ENCODE results near the gene RAN.

RAN gene

DNA sequence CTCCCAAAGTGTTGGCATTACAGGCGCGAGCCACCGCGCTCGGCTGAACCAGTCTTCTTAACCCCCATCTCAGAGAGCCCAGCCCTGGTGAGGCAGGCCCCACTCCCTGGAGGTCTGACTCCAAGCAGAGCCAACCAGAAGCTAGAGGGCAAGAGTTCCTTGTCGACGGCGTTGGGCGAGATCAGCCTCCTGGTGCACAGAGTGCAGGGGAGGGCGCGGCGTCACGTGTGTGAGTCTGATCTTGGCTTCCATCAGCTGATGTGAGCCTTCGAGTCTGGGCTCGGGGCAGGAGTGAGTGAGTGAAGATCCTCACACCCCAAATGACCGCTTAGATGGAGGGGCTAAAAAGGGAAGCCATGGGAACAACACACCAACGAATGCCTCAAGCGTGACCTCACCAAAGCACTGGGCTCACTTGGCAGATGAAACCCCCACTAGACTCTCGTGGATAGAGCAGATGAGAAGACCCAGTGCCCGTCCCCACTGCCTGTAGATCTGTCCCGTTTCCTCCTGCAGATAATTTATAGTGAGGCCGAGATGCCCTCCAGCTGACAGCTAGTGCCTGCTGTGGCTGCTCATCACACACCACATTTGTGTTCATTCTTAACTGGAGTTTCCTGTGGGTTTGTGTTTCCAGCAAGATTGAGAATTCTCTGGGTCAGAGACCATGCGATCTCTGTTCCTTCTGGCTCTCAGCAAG lies 53.2 kb downstream of the RAN start:
- Histone ChIP-seq H3K9ac (ENCODE audit: low read depth in 1 of 2, low read length in 2 of 2) (no peak overlapping the region), H3K27ac (ENCODE audit: low read depth, low read length) (no peak overlapping the region), H3K36me3 (ENCODE audit: control insufficient read depth in 1 of 2, insufficient read depth in 2 of 2, low read length in 2 of 2) (no peaks in the 10 kb centered on the region), H3K4me3 (ENCODE audit: low read depth in 1 of 2, low read length in 2 of 2) (no peak overlapping the region), H3K4me1 (ENCODE audit: control insufficient read depth in 1 of 2, insufficient read depth in 2 of 2, low read length in 2 of 2) (no peaks in the 10 kb centered on the region), H3K9me3 (ENCODE audit: control insufficient read depth in 1 of 2, low read length in 2 of 2) (no peaks in the 10 kb centered on the region), H3K27me3 (ENCODE audit: control insufficient read depth in 1 of 2, insufficient read depth in 2 of 2, low read length in 2 of 2) (peaks cover under 1 to 1% of the 10 kb centered on the region in 2 donors)

DNA sequence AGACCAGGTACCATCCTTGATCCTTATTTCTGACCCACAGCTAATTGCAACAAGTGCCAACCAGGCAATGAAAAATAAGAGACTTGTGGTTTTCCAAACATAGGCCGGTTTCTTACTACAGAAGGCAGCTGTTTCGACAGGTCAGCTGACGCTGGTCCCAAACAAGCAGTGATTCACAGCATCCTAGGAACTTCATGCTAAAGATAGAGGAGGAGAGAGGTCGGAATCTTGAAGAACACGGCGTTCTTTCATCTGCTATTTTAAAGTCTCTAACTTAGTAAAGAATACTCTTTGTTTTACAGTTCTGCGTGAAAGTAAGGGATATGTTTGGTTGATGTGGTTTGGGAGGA lies 53.8 kb downstream of the RAN start:
- H3K27me3 ChIP-seq (ENCODE audit: control insufficient read depth in 1 of 2, insufficient read depth in 2 of 2, low read length in 2 of 2), result peaks cover 3 to 5% of the 10 kb centered on the region in 2 donors
- H3K36me3 ChIP-seq (ENCODE audit: control insufficient read depth in 1 of 2, insufficient read depth in 2 of 2, low read length in 2 of 2), result no peaks in the 10 kb centered on the region
- no peak overlapping the region for H3K27ac ChIP-seq (ENCODE audit: low read depth, low read length)
- H3K9ac ChIP-seq (ENCODE audit: low read depth in 1 of 2, low read length in 2 of 2), result no peak overlapping the region
- H3K4me3 ChIP-seq (ENCODE audit: low read depth in 1 of 2, low read length in 2 of 2), result no peak overlapping the region
- H3K9me3 ChIP-seq (ENCODE audit: control insufficient read depth in 1 of 2, low read length in 2 of 2), result no peaks in the 10 kb centered on the region
- no peaks in the 10 kb centered on the region for H3K4me1 ChIP-seq (ENCODE audit: control insufficient read depth in 1 of 2, insufficient read depth in 2 of 2, low read length in 2 of 2)

Measured in duodenal mucosa (tissue), 2 donors.